ENCODE data around the gene MATR3. TPM values are rescaled to one million over a fixed set of nuclear protein-coding genes. Genes with fewer than 3 reads are reported as not detected.
"Not testable (repeated sequence)": the region's sequence is repeated elsewhere in the genome, so short reads cannot be mapped to it uniquely, and the experiment has no call there.

Gene MATR3
- total and polyA plus RNA-seq, 10 of the 15 experiments (the other 5 are each of a cell fraction or from before 2014, with no cell fraction given) = 134 to 401 (median 221) TPM

DNA sequence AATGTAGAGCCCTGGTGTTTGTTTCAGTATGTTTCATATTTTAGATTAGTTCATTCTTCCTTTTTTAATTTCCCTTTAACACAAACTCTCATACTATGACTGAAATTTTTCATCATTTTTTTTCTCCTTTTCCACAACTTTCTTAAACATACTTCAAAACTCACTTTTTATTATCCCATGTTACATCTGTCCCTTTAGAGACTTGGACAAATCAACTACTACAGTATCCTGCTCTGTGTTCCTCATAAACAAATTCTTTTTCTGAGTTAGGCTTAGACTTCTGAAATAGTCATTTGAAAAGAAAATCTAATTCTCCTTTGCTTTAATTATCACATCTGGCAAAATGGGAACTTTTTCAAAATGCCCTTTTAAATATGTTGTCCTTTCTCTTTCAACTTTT, 15.3 kb downstream of the MATR3 start:
- FAIRE-seq (no peak), DNase-seq (ENCODE audit: low read depth, low spot score) (no peak), ATAC-seq (no peak)
- Histone ChIP-seq H2AFZ (ENCODE audit: control insufficient read depth, low read depth, low read length) (no peak overlapping the region), H3K4me2 (ENCODE audit: control insufficient read depth, insufficient read depth) (no peak overlapping the region), H3K36me3 (ENCODE audit: control insufficient read depth in 2 of 2, insufficient read depth in 2 of 2, low read length in 1 of 2) (no peaks in the 10 kb centered on the region; a peak in 1 of 4 replicates), H3K4me3 (no peak overlapping the region), H3K27me3 (replicated peaks in 1 of 2; ENCODE audit: control insufficient read depth in 2 of 2, insufficient read depth in 2 of 2, low read length in 1 of 2) (no peaks in the 10 kb centered on the region), H3K79me2 (ENCODE audit: control insufficient read depth, insufficient read depth, low read length) (peaks cover 99% of the 10 kb centered on the region), H4K20me1 (ENCODE audit: control insufficient read depth, insufficient read depth) (peaks cover 8% of the 10 kb centered on the region), H3K9ac (ENCODE audit: control insufficient read depth, insufficient read depth, low read length) (no peak overlapping the region), H3K4me1 (ENCODE audit: control insufficient read depth, insufficient read depth, low read length) (peaks cover 20% of the 10 kb centered on the region), H3K27ac (ENCODE audit: control insufficient read depth, insufficient read depth) (no peak overlapping the region), H3K9me3 (replicated peaks; ENCODE audit: control insufficient read depth, insufficient read depth, low read length) (no peaks in the 10 kb centered on the region)
- intact Hi-C loops (cut with micrococcal nuclease; ENCODE audit: unreplicated experiment) (no loop called here), in situ Hi-C loops (cut with MboI) (no loop called here)
- no peak for TF ChIP-seq TCF12 (IDR thresholded peaks at IDR 0.05; ENCODE audit: low read depth, low read length)
- no peak for TF ChIP-seq POU2F2 (IDR thresholded peaks at IDR 0.05; ENCODE audit: borderline replicate concordance, low read depth, low read length)
- TF ChIP-seq MYB (IDR thresholded peaks at IDR 0.05; ENCODE audit: borderline replicate concordance, low read depth, low read length) = no peak
- TF ChIP-seq ZBED1 (IDR thresholded peaks at IDR 0.05; ENCODE audit: borderline replicate concordance) = no peak
- TF ChIP-seq WRNIP1 (IDR thresholded peaks at IDR 0.05; ENCODE audit: borderline replicate concordance, low read depth, low read length) = no peak
- no peak for TF ChIP-seq SRF (IDR thresholded peaks at IDR 0.05; ENCODE audit: low read depth in 2 of 2, low read length in 2 of 2)
- no peak for TF ChIP-seq PAX8 (IDR thresholded peaks at IDR 0.05)
- ChIA-PET SMC1A (ENCODE audit: uncharacterized antibody, unreplicated experiment) (interaction anchor here (1.2 to 8.0 kb wide), 4 partner anchors 13 to 44 kb away, joined by 3 to 67 read pairs (median 28); partner anchors contain the start of genes MATR3 and PAIP2), RAD21 (ENCODE audit: unreplicated experiment) (no interaction called here), POLR2A (no interaction called here), CTCF (interaction anchor here (1.2 to 1.3 kb wide), 2 partner anchors 27 to 37 kb away, joined by 3 to 4 read pairs; no protein-coding TSS in a partner anchor)
- BruUV-seq (replicated peaks) = no TSS peak

DNA sequence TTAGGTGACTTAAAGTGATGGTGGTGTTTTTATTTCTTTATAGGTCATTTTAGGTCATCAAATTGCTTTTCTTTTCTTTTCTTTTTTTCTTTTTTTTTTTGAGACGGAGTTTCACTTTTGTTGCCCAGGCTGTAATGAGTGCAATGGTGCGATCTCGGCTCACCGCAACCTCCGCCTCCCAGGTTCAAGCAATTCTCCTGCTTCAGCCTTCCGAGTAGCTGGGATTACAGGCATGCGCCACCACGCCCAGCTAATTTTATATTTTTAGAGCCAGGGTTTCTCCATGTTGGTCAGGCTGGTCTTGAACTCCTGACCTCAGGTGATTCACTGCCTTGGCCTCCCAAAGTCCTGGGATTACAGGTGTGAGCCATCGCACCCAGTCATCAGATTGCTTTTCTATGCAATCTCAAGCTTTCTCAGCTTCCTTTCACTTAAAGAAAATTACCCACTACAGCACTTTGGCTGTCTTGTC, 17.2 kb downstream of the MATR3 start:
- H4K20me1 ChIP-seq (ENCODE audit: control insufficient read depth, insufficient read depth); H3K9ac ChIP-seq (ENCODE audit: control insufficient read depth, insufficient read depth, low read length); H3K27me3 ChIP-seq (replicated peaks in 1 of 2; ENCODE audit: control insufficient read depth in 2 of 2, insufficient read depth in 2 of 2, low read length in 1 of 2); H3K36me3 ChIP-seq (ENCODE audit: control insufficient read depth in 2 of 2, insufficient read depth in 2 of 2, low read length in 1 of 2); H3K9me3 ChIP-seq (replicated peaks; ENCODE audit: control insufficient read depth, insufficient read depth, low read length); H3K4me3 ChIP-seq; H3K4me2 ChIP-seq (ENCODE audit: control insufficient read depth, insufficient read depth); intact Hi-C loops (cut with micrococcal nuclease; ENCODE audit: unreplicated experiment); DNase-seq (ENCODE audit: low read depth, low spot score); H3K4me1 ChIP-seq (ENCODE audit: control insufficient read depth, insufficient read depth, low read length); H3K27ac ChIP-seq (ENCODE audit: control insufficient read depth, insufficient read depth); BruUV-seq (replicated peaks); FAIRE-seq; H2AFZ ChIP-seq (ENCODE audit: control insufficient read depth, low read depth, low read length); in situ Hi-C loops (cut with MboI); ATAC-seq: not testable (repeated sequence)
- TF ChIP-seq MLLT1 (IDR thresholded peaks at IDR 0.05) = 0 out of 2 replicates have a peak, but pooled peaks have one; percentile 24
- peaks cover 99% of the 10 kb centered on the region for H3K79me2 ChIP-seq (ENCODE audit: control insufficient read depth, insufficient read depth, low read length)
- ChIA-PET SMC1A (ENCODE audit: uncharacterized antibody, unreplicated experiment) (interaction anchor here (0.6 to 7.6 kb wide), 4 partner anchors 8 to 15 kb away, joined by 3 to 54 read pairs (median 4); partner anchors contain the start of gene MATR3), POLR2A (interaction anchor here (0.6 kb wide), 1 partner anchor 734 kb away, joined by 3 read pairs; no protein-coding TSS in a partner anchor), RAD21 (ENCODE audit: unreplicated experiment) (interaction anchor here (0.6 to 2.0 kb wide), 2 partner anchors 14 to 60 kb away, joined by 4 to 6 read pairs; no protein-coding TSS in a partner anchor), CTCF (interaction anchor here (1.0 to 2.5 kb wide), 4 partner anchors 8 to 59 kb away, joined by 3 to 11 read pairs (median 4); no protein-coding TSS in a partner anchor)
- WGBS (ENCODE audit: insufficient coverage, insufficient replicate concordance, low lambda C conversion rate, missing lambda C conversion rate) = 98% methylated on average over 6 of the region's 9 CpGs
